Urothelium cell line (cell line): ENCODE results near the gene CCDC38.

Experiments
- DNase-seq: peaks from one replicate; pipeline ENCODE4 v3.0.0; 2011; ENCODE audit warnings: low spot score, mixed read lengths
- FAIRE-seq: peaks from 2 replicates; lab custom pipeline; 2011; peaks lifted over from hg19 to GRCh38; lab: Jason Lieb, UNC

Gene CCDC38

GRCh38 chr12:95962222-95962621 is 19.8 kb upstream of the CCDC38 start:
- FAIRE-seq: no peak
- DNase-seq: no peak

GRCh38 chr12:95960241-95960640 is 17.8 kb upstream of the CCDC38 start:
- FAIRE-seq: no peak
- DNase-seq: no peak

GRCh38 chr12:95959107-95959506 is 16.7 kb upstream of the CCDC38 start:
- FAIRE-seq: no peak
- no peak for DNase-seq

DNA sequence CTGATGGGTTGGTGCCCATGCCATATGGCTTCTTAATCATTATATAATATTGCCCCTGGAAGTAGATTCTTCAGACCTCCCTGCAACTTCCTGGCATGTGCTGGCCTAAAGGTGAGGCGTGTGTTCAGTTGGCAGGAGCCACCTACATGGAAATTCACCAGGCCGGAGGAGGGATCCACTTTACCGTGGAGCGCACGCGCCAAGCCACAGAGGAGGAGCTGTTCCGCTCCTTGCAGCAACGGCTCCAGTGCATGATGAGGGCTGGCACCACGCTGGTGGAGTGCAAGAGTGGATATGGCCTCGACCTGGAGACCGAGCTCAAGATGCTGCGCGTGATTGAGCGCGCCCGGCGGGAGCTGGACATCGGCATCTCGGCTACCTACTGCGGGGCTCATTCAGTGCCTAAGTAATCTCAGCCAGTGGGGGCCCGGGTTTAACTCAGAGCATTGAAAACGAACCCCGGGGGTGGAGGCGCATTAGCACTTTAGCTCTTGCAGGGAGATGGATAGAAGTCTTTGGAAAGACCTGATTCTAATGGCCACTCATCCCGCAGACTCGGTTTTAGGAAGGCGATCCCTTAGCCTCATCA is 14.2 kb upstream of the CCDC38 start:
- DNase-seq (no peak), FAIRE-seq (no peak)

GRCh38 chr12:95955549-95956159 is 13.2 kb upstream of the CCDC38 start:
- FAIRE-seq: no peak
- DNase-seq: no peak

GRCh38 chr12:95953000-95953399 is 10.6 kb upstream of the CCDC38 start:
- DNase-seq: no peak

GRCh38 chr12:95951515-95951914 is 9.1 kb upstream of the CCDC38 start:
- FAIRE-seq (no peak), DNase-seq (no peak)

More at GRCh38 chr12:95953000-95953399, 10.6 kb upstream of the CCDC38 start:
- no peak for FAIRE-seq

DNA sequence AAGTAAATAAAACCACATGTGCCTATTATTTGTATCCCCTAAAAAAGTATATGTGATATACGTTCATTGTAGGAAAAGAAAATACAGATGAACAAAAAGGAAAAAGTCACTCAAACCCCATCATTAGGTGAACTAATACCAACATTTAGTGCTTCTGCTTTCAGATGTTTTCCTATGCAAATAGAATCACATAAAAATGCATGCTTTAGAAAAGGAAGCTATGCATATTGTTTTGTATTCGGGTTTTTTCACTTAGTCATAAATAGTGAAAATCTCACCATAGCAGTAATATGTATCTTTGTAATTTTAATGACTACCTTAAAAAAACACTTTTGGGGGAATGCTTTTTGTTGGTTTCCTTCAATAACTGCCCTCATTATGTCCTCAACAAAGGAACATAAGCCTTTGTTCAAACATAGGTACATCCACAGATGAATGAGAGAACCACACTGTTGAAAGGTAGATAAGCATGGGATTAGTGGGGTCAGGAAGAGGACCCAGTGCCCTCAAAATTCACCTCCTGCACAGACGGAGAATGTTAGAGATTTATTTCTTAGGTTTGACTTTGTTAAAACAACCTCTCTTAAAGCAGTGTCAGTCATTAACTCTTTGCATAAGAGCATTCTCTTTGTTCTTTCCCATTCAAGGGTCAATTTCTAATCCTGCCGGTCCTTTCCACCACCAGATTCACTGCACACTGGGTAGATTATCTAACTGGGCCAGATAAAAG is 7.2 kb upstream of the CCDC38 start:
- FAIRE-seq: no peak
- DNase-seq: no peak

DNA sequence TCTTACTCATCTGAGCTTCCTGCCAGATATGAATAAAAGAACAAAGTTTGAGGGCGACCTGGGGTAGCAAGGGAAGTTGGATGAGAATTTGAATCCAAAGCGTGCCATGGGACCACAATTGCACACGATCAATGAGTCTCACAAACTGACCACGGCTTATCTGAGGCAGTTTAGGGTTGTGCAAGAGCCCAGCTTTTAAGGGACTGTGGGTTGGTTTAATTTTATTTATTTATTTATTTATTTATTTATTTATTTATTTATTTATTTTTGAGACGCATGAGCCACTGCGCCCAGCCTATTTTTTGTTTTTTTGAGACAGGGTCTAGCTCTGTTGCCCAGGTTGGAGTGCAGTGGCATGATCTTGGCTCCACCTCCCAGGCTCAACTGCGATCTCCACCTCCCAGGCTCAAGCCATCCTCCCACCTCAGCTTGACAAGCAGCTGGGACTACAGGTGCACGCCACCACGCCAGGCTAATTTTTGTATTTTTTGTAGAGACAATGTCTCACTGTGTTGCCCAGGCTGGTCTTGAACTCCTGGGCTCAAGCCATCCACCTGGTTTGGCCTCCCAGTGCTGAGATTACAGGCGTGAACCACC is 1.8 kb upstream of the CCDC38 start:
- DNase-seq: no peak
- no peak for FAIRE-seq

DNA sequence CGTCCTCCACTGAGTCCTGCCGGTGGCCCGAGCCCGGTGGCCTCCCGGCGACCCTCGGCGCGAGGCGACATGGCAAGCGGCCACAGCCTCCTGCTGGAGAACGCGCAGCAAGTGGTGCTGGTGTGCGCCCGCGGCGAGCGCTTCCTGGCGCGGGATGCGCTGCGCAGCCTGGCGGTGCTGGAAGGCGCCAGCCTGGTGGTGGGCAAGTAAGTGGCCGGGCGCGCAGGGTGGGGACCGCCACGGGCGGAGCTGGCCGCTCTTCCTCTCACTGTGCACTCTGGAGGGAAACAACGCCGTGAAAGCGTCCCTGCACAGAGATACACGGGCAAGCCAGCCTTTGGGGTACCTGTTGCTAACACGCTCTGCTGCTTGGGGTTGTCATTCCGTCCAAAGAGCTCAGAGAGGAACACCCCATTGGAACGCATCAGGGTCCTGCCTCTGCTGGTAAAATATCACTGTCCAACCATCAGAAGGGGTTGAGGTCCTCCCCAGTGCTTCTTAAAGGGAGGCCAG is 972 bp upstream of the CCDC38 start, which contains the start of gene AMDHD1:
TSS of gene AMDHD1 (plus strand) at position 2 of the 513 bp plus-strand sequence. CDS start at position 70, 68 bp downstream.
- DNase-seq: peak; percentile 74
- FAIRE-seq: no peak

DNA sequence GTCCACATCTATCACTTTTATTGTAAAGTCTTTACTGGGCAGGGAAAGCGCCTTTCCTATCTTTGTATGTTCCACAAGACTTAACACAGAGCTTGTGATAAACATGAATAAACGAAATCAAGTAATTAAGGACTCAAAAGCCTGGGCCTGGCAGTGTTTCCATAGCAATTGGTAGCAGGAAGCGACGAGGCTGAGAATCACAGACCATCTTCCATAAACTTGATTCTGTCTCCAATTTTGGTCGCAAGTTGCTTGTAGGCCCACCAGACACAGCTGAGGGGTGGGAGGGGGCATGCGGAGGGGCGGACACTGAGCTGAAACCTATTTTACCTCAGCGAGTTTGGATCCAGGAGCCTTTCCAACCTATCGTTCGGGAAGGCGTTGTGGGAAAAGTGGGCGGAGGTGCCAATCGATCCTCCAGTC is 302 bp downstream of the CCDC38 start:
- FAIRE-seq (no peak), DNase-seq (no peak)

GRCh38 chr12:95940514-95940913 is 1.9 kb downstream of the CCDC38 start:
- FAIRE-seq (no peak), DNase-seq (no peak)

GRCh38 chr12:95922231-95922630 is 20.2 kb downstream of the CCDC38 start:
- no peak for FAIRE-seq

DNA sequence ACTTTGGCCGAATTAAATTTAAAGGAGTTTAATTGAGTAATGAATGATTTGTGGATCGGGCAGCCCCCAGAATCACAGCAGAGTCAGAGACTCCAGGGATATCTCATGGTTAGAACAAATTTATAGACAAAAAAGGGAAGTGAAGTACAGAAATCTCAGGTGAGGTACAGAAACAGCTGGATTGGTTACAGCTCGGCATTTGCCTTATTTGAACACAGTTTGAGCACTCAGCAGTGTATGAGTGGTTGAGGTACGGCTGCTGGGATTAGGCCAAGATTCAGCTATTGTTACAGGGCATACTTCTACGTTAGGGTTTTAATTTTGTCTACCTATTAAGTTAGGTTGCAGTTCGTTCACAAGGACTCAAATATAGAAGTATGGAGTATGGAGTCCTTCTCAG is 23.3 kb downstream of the CCDC38 start:
- no peak for DNase-seq
- FAIRE-seq: no peak

More at GRCh38 chr12:95922231-95922630, 20.2 kb downstream of the CCDC38 start:
- no peak for DNase-seq

GRCh38 chr12:95918194-95918993 is 24.0 kb downstream of the CCDC38 start:
- FAIRE-seq: no peak
- peak; percentile 45 for DNase-seq

DNA sequence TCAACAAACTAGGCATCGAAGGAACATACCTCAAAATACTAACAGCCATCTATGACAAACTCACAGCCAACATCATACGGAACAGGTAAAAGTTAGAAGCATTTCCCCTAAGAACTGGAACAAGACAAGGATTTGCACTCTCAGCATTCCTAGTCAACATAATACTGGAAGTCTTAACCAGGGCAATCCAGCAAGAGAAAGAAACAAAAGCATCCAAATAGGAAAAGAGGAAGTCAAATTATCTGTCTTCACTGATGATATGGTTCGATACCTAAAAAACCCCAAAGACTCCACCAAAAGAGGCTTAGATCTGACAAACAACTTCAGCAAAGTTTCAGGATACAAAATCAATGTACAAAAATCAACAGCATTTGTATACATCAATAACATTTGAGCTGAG is 32.5 kb downstream of the CCDC38 start:
- FAIRE-seq (no peak), DNase-seq (no peak)

DNA sequence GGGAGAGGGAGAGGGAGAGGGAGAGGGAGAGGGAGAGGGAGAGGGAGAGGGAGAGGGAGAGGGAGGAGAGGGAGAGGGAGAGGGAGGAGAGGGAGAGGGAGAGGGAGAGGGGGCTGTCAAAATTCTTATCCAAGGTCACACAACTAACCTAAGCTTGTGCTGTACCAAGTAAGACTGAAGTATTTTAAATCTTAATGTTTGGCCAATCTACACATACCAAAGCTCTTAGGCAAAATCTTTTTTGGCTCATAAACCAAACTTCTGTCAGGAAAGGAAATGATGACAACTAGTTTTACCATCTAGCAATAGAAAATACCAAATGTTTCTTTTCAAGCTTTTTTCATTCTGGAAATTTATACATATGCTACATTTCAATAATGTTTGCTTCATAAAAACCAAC is 33.8 kb downstream of the CCDC38 start:
- DNase-seq (no peak), FAIRE-seq (no peak)

DNA sequence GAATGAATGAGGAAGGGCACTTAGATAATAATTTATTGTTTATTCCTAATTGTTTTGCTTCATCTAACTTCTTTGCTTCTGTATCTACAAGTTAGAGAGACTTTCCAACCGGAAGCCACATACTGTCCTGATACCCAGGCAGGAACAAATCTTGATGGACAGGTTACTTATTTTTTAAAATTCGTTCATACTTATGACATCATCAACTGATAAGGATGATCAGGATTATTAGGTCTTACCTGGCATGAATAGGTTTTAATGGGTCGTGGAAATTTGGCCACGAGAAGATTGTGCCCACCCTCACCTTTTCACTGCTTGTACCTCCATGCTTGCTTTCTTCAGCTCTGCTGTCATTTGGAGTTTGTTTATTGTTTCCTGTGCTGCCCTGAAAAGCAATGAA is 44.3 kb downstream of the CCDC38 start:
- DNase-seq: no peak
- FAIRE-seq: no peak

- FAIRE-seq (no peak), DNase-seq (no peak)
Measured at GRCh38 chr12:95896846-95897245, 45.6 kb downstream of the CCDC38 start.

GRCh38 chr12:95890958-95891357 is 51.5 kb downstream of the CCDC38 start:
- FAIRE-seq: no peak
- DNase-seq: no peak

- DNase-seq: no peak
- no peak for FAIRE-seq
Measured at GRCh38 chr12:95887311-95887710, 55.1 kb downstream of the CCDC38 start.
